ENCODE results near the gene B3GNT5. TPM values are rescaled to one million over a fixed set of nuclear protein-coding genes. Genes with fewer than 3 reads are reported as not detected.

B3GNT5 gene
- total RNA-seq, 4 donors from 2014 or later: 3.6 to 23.1 (median 9.3) TPM

DNA sequence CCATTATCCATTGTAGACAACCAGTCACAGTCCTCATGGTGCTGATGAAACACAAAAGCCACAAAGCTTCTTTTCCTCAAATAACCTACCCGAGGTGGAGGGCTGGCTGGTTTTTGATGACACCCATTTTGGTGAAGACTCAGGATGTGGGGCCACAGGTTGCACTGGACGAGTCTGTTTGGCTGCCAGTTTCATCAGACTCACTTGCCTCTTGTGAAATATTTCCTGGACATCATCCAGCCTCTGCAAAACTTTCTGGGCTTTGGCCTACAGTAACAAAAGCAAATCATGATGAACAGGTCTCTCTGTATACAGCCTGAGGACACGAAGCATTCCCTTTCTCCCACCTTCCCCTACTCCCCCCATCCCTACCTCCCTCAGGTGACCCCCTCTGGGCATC lies 42.2 kb downstream of the B3GNT5 start:
- no peak overlapping the region for H3K4me3 ChIP-seq
- TF ChIP-seq, protein P1, sequence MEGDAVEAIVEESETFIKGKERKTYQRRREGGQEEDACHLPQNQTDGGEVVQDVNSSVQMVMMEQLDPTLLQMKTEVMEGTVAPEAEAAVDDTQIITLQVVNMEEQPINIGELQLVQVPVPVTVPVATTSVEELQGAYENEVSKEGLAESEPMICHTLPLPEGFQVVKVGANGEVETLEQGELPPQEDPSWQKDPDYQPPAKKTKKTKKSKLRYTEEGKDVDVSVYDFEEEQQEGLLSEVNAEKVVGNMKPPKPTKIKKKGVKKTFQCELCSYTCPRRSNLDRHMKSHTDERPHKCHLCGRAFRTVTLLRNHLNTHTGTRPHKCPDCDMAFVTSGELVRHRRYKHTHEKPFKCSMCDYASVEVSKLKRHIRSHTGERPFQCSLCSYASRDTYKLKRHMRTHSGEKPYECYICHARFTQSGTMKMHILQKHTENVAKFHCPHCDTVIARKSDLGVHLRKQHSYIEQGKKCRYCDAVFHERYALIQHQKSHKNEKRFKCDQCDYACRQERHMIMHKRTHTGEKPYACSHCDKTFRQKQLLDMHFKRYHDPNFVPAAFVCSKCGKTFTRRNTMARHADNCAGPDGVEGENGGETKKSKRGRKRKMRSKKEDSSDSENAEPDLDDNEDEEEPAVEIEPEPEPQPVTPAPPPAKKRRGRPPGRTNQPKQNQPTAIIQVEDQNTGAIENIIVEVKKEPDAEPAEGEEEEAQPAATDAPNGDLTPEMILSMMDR (IDR thresholded peaks at IDR 0.05): no peak
- no peak for TF ChIP-seq POLR2A (IDR thresholded peaks at IDR 0.05)
- intact Hi-C loops (cut with DNase I; ENCODE audit: low total_unique reads): no loop called here
- H3K4me1 ChIP-seq: no peaks in the 10 kb centered on the region
- H3K36me3 ChIP-seq: no peaks in the 10 kb centered on the region
- no peak overlapping the region for H3K27ac ChIP-seq
- DNase-seq: peak in 1 of 2 donors; percentile 24
- no peaks in the 10 kb centered on the region for H3K9me3 ChIP-seq
- H3K27me3 ChIP-seq: no peaks in the 10 kb centered on the region

- no peaks in the 10 kb centered on the region for H3K4me1 ChIP-seq
- H3K4me3 ChIP-seq: no peak overlapping the region
- no peak overlapping the region for H3K27ac ChIP-seq
- intact Hi-C loops (cut with DNase I; ENCODE audit: low total_unique reads): no loop called here
- TF ChIP-seq, protein P1 (IDR thresholded peaks at IDR 0.05): no peak
- no peaks in the 10 kb centered on the region for H3K9me3 ChIP-seq
- H3K27me3 ChIP-seq: no peaks in the 10 kb centered on the region
- H3K36me3 ChIP-seq: no peaks in the 10 kb centered on the region
- no peak for DNase-seq
Measured at GRCh38 chr3:183296944-183297343, 43.9 kb downstream of the B3GNT5 start.

DNA sequence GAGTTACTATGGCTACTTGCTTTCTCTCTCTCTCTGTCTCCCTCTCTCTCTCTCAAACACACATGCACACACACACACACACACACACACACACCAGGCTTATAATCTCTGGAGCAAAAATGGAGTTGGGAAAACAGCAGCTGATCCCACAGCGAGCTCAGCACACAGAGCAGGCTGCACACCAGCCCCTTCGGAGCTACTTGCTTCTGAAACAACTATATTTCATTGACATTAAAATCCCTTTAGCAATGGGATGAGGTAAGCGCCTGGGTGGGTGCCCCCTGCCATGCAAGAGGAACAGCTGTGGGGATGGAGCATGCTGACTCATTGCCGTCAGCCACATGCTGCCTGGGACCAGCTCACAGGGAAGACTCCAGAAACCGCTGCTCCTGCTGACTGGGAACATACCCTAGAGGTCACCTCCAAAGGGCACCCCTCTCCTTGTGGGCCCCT lies 45.7 kb downstream of the B3GNT5 start:
- intact Hi-C loops (cut with DNase I; ENCODE audit: low total_unique reads): no loop called here
- TF ChIP-seq, protein P1 (IDR thresholded peaks at IDR 0.05): no peak
- TF ChIP-seq POLR2A (IDR thresholded peaks at IDR 0.05): no peak
- Histone ChIP-seq H3K4me3 (no peak overlapping the region), H3K27ac (no peak overlapping the region), H3K9me3 (no peaks in the 10 kb centered on the region), H3K27me3 (no peaks in the 10 kb centered on the region), H3K36me3 (no peaks in the 10 kb centered on the region), H3K4me1 (no peaks in the 10 kb centered on the region)
- DNase-seq: peak; percentile 31 to 56

DNA sequence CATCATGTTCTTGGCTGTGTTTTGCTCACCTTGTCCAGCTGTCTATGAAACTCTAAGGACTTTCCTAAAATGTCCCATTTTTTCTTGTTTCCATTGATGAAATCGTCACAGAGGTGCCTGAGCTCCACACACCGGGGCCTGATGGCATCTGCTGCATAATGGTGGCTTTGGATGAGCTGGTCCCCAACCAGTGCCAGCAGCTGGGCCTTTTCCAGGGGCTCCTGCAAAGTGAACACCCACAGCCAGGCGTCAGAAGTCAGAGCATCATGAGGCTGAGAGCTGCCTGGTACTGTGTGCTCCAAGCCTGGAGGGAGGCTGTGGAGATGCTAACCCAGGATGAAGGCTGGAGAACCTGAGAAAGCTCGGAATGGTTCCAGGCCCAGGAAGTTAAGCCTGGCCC lies 46.9 kb downstream of the B3GNT5 start:
- no peaks in the 10 kb centered on the region for H3K4me1 ChIP-seq
- no peak for DNase-seq
- H3K27me3 ChIP-seq: no peaks in the 10 kb centered on the region
- no peaks in the 10 kb centered on the region for H3K9me3 ChIP-seq
- no peaks in the 10 kb centered on the region for H3K36me3 ChIP-seq
- intact Hi-C loops (cut with DNase I; ENCODE audit: low total_unique reads): no loop called here
- no peak overlapping the region for H3K27ac ChIP-seq
- TF ChIP-seq POLR2A (IDR thresholded peaks at IDR 0.05): no peak
- TF ChIP-seq, protein P1 (IDR thresholded peaks at IDR 0.05): no peak
- H3K4me3 ChIP-seq: no peak overlapping the region

GRCh38 chr3:183300996-183301562 lies 48.0 kb downstream of the B3GNT5 start:
- Histone ChIP-seq H3K36me3 (no peaks in the 10 kb centered on the region), H3K4me1 (no peaks in the 10 kb centered on the region), H3K4me3 (no peak overlapping the region), H3K27ac (no peak overlapping the region), H3K9me3 (no peaks in the 10 kb centered on the region), H3K27me3 (no peaks in the 10 kb centered on the region)
- DNase-seq: no peak
- intact Hi-C loops (cut with DNase I; ENCODE audit: low total_unique reads): no loop called here
- TF ChIP-seq, protein P1 (IDR thresholded peaks at IDR 0.05): no peak
- no peak for TF ChIP-seq POLR2A (IDR thresholded peaks at IDR 0.05)

All from uterus (tissue), 4 donors.